Measurements from ENCODE around the gene CAMK2N2. TPM values are rescaled to one million over a fixed set of nuclear protein-coding genes. Genes with fewer than 3 reads are reported as not detected.
"Not testable (repeated sequence)": the region's sequence is repeated elsewhere in the genome, so short reads cannot be mapped to it uniquely, and the experiment has no call there.

CAMK2N2 gene
- total RNA-seq, 1 experiment from 2014 or later, result 1.6 TPM

GRCh38 chr3:184272269-184272668 lies 10.9 kb upstream of the CAMK2N2 start:
- DNase-seq (ENCODE audit: low spot score), result no peak

- DNase-seq (ENCODE audit: low spot score), result not testable (repeated sequence)
Measured at GRCh38 chr3:184267249-184267648, 5.9 kb upstream of the CAMK2N2 start.

GRCh38 chr3:184262764-184263179 lies 1.4 kb upstream of the CAMK2N2 start:
- no peak for DNase-seq (ENCODE audit: low spot score)

- peak; percentile 57 for DNase-seq (ENCODE audit: low spot score)
Measured at GRCh38 chr3:184261854-184262763, 756 bp upstream of the CAMK2N2 start.

GRCh38 chr3:184260724-184261269 lies 556 bp downstream of the CAMK2N2 start:
- no peak for DNase-seq (ENCODE audit: low spot score)

GRCh38 chr3:184259878-184260723 lies 1.3 kb downstream of the CAMK2N2 start:
- DNase-seq (ENCODE audit: low spot score), result no peak

GRCh38 chr3:184259396-184259877 lies 1.9 kb downstream of the CAMK2N2 start:
- no peak for DNase-seq (ENCODE audit: low spot score)

- no peak for DNase-seq (ENCODE audit: low spot score)
Measured at GRCh38 chr3:184258926-184259325, 2.4 kb downstream of the CAMK2N2 start.

GRCh38 chr3:184257083-184257915 lies 4.1 kb downstream of the CAMK2N2 start:
- no peak for DNase-seq (ENCODE audit: low spot score)

GRCh38 chr3:184255291-184256039 lies 5.9 kb downstream of the CAMK2N2 start:
- DNase-seq (ENCODE audit: low spot score), result no peak

- DNase-seq (ENCODE audit: low spot score), result peak; percentile 92
Measured at GRCh38 chr3:184250167-184250828, 11.1 kb downstream of the CAMK2N2 start.

- DNase-seq (ENCODE audit: low spot score), result peak; percentile 99
Measured at GRCh38 chr3:184249412-184250166, 11.8 kb downstream of the CAMK2N2 start, which contains the start of gene EEF1AKMT4. EEF1AKMT4 (plus strand) TSS chr3:184249672; CDS start chr3:184249695, 23 bp downstream.

- DNase-seq (ENCODE audit: low spot score), result peak; percentile 81
Measured at GRCh38 chr3:184248454-184249411, 12.6 kb downstream of the CAMK2N2 start, which contains the start of gene ALG3. ALG3 (minus strand) TSS chr3:184248962; CDS start chr3:184248940, 22 bp downstream.

GRCh38 chr3:184242297-184242685 lies 19.1 kb downstream of the CAMK2N2 start:
- no peak for DNase-seq (ENCODE audit: low spot score)

GRCh38 chr3:184241447-184242296 lies 19.7 kb downstream of the CAMK2N2 start:
- no peak for DNase-seq (ENCODE audit: low spot score)

GRCh38 chr3:184241141-184241446 lies 20.3 kb downstream of the CAMK2N2 start:
- DNase-seq (ENCODE audit: low spot score), result no peak

Measured in H4 (cell line).